HG03460 (cell line): ENCODE measurements around the gene MED7.

Source experiments
- ATAC-seq: cut with Tn5 transposase; IDR thresholded peaks from one replicate; pipeline ENCODE4 v1.9.1; 2021; ENCODE audit not compliant: unreplicated experiment

Gene MED7

GRCh38 chr5:157164521-157164920 is 21.9 kb upstream of the MED7 start:
- ATAC-seq: no peak

GRCh38 chr5:157162919-157163510 is 20.4 kb upstream of the MED7 start:
- ATAC-seq: no peak

GRCh38 chr5:157161996-157162395 is 19.3 kb upstream of the MED7 start:
- no peak for ATAC-seq

GRCh38 chr5:157160001-157160400 is 17.3 kb upstream of the MED7 start:
- no peak for ATAC-seq

- ATAC-seq: no peak
These were observed 16.6 kb upstream of the MED7 start for GRCh38 chr5:157159209-157159751.

- no peak for ATAC-seq
These were observed 14.7 kb upstream of the MED7 start for GRCh38 chr5:157157293-157157891.

GRCh38 chr5:157155297-157155696 is 12.6 kb upstream of the MED7 start:
- no peak for ATAC-seq

- no peak for ATAC-seq
These were observed 8.3 kb upstream of the MED7 start for GRCh38 chr5:157150995-157151394.

GRCh38 chr5:157148734-157149615 is 6.3 kb upstream of the MED7 start:
- ATAC-seq: peak; percentile 78

GRCh38 chr5:157143127-157143971 is 684 bp upstream of the MED7 start:
- ATAC-seq: peak; percentile 42

- no peak for ATAC-seq
These were observed 5.0 kb downstream of the MED7 start for GRCh38 chr5:157137691-157138090.

- ATAC-seq: no peak
These were observed 10.4 kb downstream of the MED7 start for GRCh38 chr5:157132281-157132612.

GRCh38 chr5:157130925-157131324 is 11.7 kb downstream of the MED7 start:
- ATAC-seq: no peak

GRCh38 chr5:157121709-157122108 is 21.0 kb downstream of the MED7 start:
- ATAC-seq: no peak

GRCh38 chr5:157120102-157120501 is 22.6 kb downstream of the MED7 start:
- ATAC-seq: no peak

GRCh38 chr5:157116483-157116954 is 26.1 kb downstream of the MED7 start:
- ATAC-seq: peak; percentile 71

GRCh38 chr5:157115502-157115901 is 27.2 kb downstream of the MED7 start:
- ATAC-seq: no peak

- no peak for ATAC-seq
These were observed 27.7 kb downstream of the MED7 start for GRCh38 chr5:157115012-157115411.

- no peak for ATAC-seq
These were observed 29.7 kb downstream of the MED7 start for GRCh38 chr5:157113002-157113401.

- ATAC-seq: peak; percentile 72
These were observed 32.9 kb downstream of the MED7 start for GRCh38 chr5:157109744-157110143.

GRCh38 chr5:157108976-157109375 is 33.7 kb downstream of the MED7 start, which contains the start of gene HAVCR2:
TSS of gene HAVCR2 (minus strand) at chr5:157109044. CDS start at chr5:157108983, 61 bp downstream.
- peak; percentile 83 for ATAC-seq
